K562 (cell line): ENCODE measurements around the gene TXNIP. TPM values are rescaled to one million over a fixed set of nuclear protein-coding genes. Genes with fewer than 3 reads are reported as not detected.

ENCODE experiments used
- DACH1 ChIP-seq: fragments of 450-650 bp; IDR thresholded peaks from 2 replicates; pipeline ENCODE4 v1.6.1; 2018; ENCODE audit not compliant: partially characterized antibody
- EHMT2 ChIP-seq: fragments of 450-650 bp; IDR thresholded peaks from 2 replicates; pipeline ENCODE4 v1.6.1; 2018; ENCODE audit warnings: antibody characterized with exemption
- ETS2 ChIP-seq: IDR thresholded peaks from 2 replicates; pipeline ENCODE4 v1.6.1; 2016; ENCODE audit warnings: borderline replicate concordance, missing genetic modification characterization, mild to moderate bottlenecking, moderate library complexity, missing compliant biosample characterization; ENCODE audit not compliant: poor library complexity, severe bottlenecking
- GTF2E2 ChIP-seq: fragments of 200-800 bp; sonication (Bioruptor generic); IDR thresholded peaks from 2 replicates; pipeline ENCODE4 v1.6.1; 2016; ENCODE audit warnings: missing genetic modification characterization, missing compliant biosample characterization
- HMGN3 ChIP-seq: IDR thresholded peaks from 2 replicates; pipeline ENCODE4 v1.6.1; 2011; ENCODE audit warnings: borderline replicate concordance, low read depth, mild to moderate bottlenecking, mixed read lengths, low read length; ENCODE audit not compliant: insufficient read length; ENCODE audit errors: extremely low read depth
- HNRNPK ChIP-seq: fragments of 200-400 bp; formaldehyde crosslinking; IDR thresholded peaks from one replicate; pipeline ENCODE4 v1.6.1; 2018; ENCODE audit warnings: mild to moderate bottlenecking, low read depth, low read length; ENCODE audit not compliant: poor library complexity, severe bottlenecking
- LARP7 ChIP-seq: fragments of 450-650 bp; IDR thresholded peaks from 2 replicates; pipeline ENCODE4 v1.6.1; 2016
- RAD51 ChIP-seq: fragments of 450-650 bp; IDR thresholded peaks from 2 replicates; pipeline ENCODE4 v1.7.1; 2016; ENCODE audit warnings: low read depth, mild to moderate bottlenecking, borderline replicate concordance
- RBM39 ChIP-seq: fragments of 200-400 bp; formaldehyde crosslinking; optimal IDR thresholded peaks from 2 replicates; pipeline ENCODE3; 2018; ENCODE audit warnings: low read depth, low read length
- SAFB2 ChIP-seq: fragments of 200-400 bp; formaldehyde crosslinking; IDR thresholded peaks from 2 replicates; pipeline ENCODE4 v1.6.1; 2018; ENCODE audit warnings: borderline replicate concordance, low read length, low read depth, moderate library complexity; ENCODE audit not compliant: severe bottlenecking
- STAG1 ChIP-seq: sonication (generic); formaldehyde crosslinking; IDR thresholded peaks from 2 replicates; pipeline ENCODE4 v1.5.0; 2020; ENCODE audit warnings: missing genetic modification reagents, borderline replicate concordance
- STAT5B ChIP-seq: fragments of 250-450 bp; sonication (Bioruptor Pico); IDR thresholded peaks from 2 replicates; pipeline ENCODE4 v1.8.0; 2021; ENCODE audit warnings: mild to moderate bottlenecking, inconsistent platforms
- TAL1 ChIP-seq: fragments of 450-650 bp; IDR thresholded peaks from 2 replicates; pipeline ENCODE4 v1.6.1; 2016; ENCODE audit warnings: mild to moderate bottlenecking
- TFAM ChIP-seq: fragments of 250-450 bp; sonication (Bioruptor Pico); conservative IDR thresholded peaks from 2 replicates; pipeline ENCODE4 v1.5.0; 2021; ENCODE audit warnings: mild to moderate bottlenecking, moderate library complexity
- XRCC3 ChIP-seq: fragments of 450-650 bp; IDR thresholded peaks from 2 replicates; pipeline ENCODE4 v1.6.1; 2017; ENCODE audit warnings: mild to moderate bottlenecking, moderate library complexity
- XRCC5 ChIP-seq: fragments of 200-400 bp; formaldehyde crosslinking; IDR thresholded peaks from 2 replicates; pipeline ENCODE4 v1.6.1; 2017; ENCODE audit warnings: low read depth, mild to moderate bottlenecking, low read length
- ZNF274 ChIP-seq: IDR thresholded peaks from 2 replicates; pipeline ENCODE4 v1.6.1; 2011; ENCODE audit warnings: low read depth, mild to moderate bottlenecking, low read length, moderate library complexity, borderline replicate concordance
- ZNF431 ChIP-seq: sonication (generic); formaldehyde crosslinking; IDR thresholded peaks from 2 replicates; pipeline ENCODE4 v1.8.0; 2022; ENCODE audit warnings: mild to moderate bottlenecking, missing genetic modification reagents
- ZZZ3 ChIP-seq: fragments of 450-650 bp; IDR thresholded peaks from 2 replicates; pipeline ENCODE4 v1.6.1; 2016; ENCODE audit warnings: antibody characterized with exemption, mild to moderate bottlenecking, moderate library complexity
- polyA plus RNA-seq, 8 experiments: library from polyadenylated mRNA; depleted of rRNA in 4 of 8; stranded (reverse) in 5 of 8; unstranded in 3 of 8; fragments of >200 nt; fragmentation: Nextera tagmentation in 2 of 8; fragmentation: Illumina TruSeq in 1 of 8; extraction: Ambion mirVana in 2 of 8; extraction: Trizol in 1 of 8; gene quantifications; 2 replicates each; pipeline versions ENCODE4 v1.2.1 to v1.2.3, GENCODE V29; 2011 to 2014; ENCODE audit warnings: inconsistent platforms in 1 of 8, missing spikeins in 1 of 8
- total RNA-seq, 7 experiments: library from RNA; depleted of rRNA in 6 of 7; stranded (reverse); fragments of >200 nt in 6 of 7; fragmentation: Illumina TruSeq in 2 of 7; extraction: Trizol in 2 of 7; gene quantifications; 2 replicates each; pipeline versions ENCODE4 v1.2.1 to v1.2.3, GENCODE V29; 2011 to 2021; ENCODE audit warnings: low replicate concordance in 1 of 7
- TF ChIP-seq, protein P1 (sequence below): fragments of 450-650 bp; IDR thresholded peaks from 2 replicates; pipeline ENCODE4 v1.6.1; 2016; ENCODE audit warnings: antibody characterized with exemption
- TF ChIP-seq, protein P2 (sequence below): sonication (generic); formaldehyde crosslinking; IDR thresholded peaks from 2 replicates; pipeline ENCODE4 v1.8.0; 2022; ENCODE audit warnings: mild to moderate bottlenecking, low read depth, missing genetic modification reagents
- TF ChIP-seq, protein P3 (sequence below): fragments of 250-450 bp; sonication (Bioruptor Pico); IDR thresholded peaks from 2 replicates; pipeline ENCODE4 v1.5.0; 2021; ENCODE audit warnings: mild to moderate bottlenecking, borderline replicate concordance

TXNIP gene
- total and polyA plus RNA-seq, 9 of the 15 experiments (the other 6 are each of a cell fraction or from before 2014, with no cell fraction given) = 120 to 499 (median 257) TPM

DNA sequence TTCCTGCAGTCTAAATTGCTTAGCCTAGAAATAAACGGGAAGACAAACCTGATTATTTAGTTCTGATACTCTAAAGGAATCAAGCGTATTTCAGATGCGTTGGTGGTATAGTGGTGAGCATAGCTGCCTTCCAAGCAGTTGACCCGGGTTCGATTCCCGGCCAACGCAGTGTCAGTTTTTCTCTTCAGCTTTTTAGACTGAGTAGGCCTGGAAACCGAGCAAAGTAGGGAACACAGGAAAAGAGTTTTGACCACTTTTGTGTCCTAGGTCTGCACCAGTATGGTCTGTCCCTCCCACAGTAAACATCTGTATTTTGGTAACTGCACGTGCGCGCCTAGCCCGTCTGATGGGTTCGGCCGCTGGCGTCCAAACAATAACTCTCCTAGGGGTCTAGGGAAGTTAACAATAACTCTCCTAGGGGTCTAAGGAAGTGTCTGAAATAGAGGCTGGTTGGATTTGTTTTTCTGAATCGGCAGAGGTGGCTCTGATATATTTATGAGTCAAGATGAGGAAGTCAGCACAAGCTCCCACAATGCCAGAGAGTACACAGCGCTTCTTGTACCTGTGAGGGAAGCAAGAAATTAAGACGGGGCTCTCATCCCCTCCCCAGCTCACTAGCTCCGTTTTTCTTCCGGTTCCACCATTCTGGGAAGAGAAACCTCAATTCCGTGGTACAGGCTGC lies 40.7 kb upstream of the TXNIP start (continued):
- TF ChIP-seq, protein P1, sequence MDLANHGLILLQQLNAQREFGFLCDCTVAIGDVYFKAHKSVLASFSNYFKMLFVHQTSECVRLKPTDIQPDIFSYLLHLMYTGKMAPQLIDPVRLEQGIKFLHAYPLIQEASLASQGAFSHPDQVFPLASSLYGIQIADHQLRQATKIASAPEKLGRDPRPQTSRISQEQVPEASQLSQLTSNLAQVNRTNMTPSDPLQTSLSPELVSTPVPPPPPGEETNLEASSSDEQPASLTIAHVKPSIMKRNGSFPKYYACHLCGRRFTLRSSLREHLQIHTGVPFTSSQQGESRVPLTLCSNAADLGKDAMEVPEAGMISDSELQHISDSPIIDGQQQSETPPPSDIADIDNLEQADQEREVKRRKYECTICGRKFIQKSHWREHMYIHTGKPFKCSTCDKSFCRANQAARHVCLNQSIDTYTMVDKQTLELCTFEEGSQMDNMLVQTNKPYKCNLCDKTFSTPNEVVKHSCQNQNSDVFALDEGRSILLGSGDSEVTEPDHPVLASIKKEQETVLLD = peak; percentile 49; the same call in 1 of the 2 replicates
- TF ChIP-seq STAG1 (CRISPR knock-in tag) (no peak), SAFB2 (no peak), GTF2E2 (tag) (no peak), HNRNPK (no peak), ZZZ3 (peak; percentile 38; the same call in 1 of the 2 replicates), XRCC3 (no peak), DACH1 (no peak), ZNF431 (no peak), RBM39 (peak; percentile 33), TAL1 (no peak; the same call in 1 of the 2 replicates), ETS2 (tag) (no peak), ZNF274 (no peak), LARP7 (no peak), TFAM (CRISPR knock-in tag) (no peak), STAT5B (no peak), RAD51 (no peak), EHMT2 (no peak), HMGN3 (no peak), XRCC5 (peak; percentile 71; the same call in 1 of the 2 replicates)
- TF ChIP-seq, protein P2, sequence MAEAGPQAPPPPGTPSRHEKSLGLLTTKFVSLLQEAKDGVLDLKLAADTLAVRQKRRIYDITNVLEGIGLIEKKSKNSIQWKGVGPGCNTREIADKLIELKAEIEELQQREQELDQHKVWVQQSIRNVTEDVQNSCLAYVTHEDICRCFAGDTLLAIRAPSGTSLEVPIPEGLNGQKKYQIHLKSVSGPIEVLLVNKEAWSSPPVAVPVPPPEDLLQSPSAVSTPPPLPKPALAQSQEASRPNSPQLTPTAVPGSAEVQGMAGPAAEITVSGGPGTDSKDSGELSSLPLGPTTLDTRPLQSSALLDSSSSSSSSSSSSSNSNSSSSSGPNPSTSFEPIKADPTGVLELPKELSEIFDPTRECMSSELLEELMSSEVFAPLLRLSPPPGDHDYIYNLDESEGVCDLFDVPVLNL (CRISPR knock-in tag) = no peak
- TF ChIP-seq, protein P3, sequence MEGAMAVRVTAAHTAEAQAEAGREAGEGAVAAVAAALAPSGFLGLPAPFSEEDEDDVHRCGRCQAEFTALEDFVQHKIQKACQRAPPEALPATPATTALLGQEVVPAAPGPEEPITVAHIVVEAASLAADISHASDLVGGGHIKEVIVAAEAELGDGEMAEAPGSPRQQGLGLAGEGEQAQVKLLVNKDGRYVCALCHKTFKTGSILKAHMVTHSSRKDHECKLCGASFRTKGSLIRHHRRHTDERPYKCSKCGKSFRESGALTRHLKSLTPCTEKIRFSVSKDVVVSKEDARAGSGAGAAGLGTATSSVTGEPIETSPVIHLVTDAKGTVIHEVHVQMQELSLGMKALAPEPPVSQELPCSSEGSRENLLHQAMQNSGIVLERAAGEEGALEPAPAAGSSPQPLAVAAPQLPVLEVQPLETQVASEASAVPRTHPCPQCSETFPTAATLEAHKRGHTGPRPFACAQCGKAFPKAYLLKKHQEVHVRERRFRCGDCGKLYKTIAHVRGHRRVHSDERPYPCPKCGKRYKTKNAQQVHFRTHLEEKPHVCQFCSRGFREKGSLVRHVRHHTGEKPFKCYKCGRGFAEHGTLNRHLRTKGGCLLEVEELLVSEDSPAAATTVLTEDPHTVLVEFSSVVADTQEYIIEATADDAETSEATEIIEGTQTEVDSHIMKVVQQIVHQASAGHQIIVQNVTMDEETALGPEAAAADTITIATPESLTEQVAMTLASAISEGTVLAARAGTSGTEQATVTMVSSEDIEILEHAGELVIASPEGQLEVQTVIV (CRISPR knock-in tag) = no peak
